ENCODE measurements around the gene SORCS3. TPM values are rescaled to one million over a fixed set of nuclear protein-coding genes. Genes with fewer than 3 reads are reported as not detected.

The SORCS3 gene
- total RNA-seq, 2 donors from 2014 or later = 0.68 TPM; not detected in 1

- Mint-ChIP-seq H3K4me3 (no peak overlapping the region), H3K27me3 (ENCODE audit: insufficient read depth) (no peaks in the 10 kb centered on the region), H3K9me3 (no peaks in the 10 kb centered on the region), H3K36me3 (ENCODE audit: low read depth) (peaks cover 2% of the 10 kb centered on the region), H3K4me1 (peaks cover 6% of the 10 kb centered on the region), H3K27ac (no peak overlapping the region)
- Histone ChIP-seq H3K4me3 (ENCODE audit: low read length) (no peak overlapping the region), H3K4me1 (ENCODE audit: control insufficient read depth, insufficient read depth, low read length) (no peaks in the 10 kb centered on the region), H3K27ac (ENCODE audit: low read depth, low read length) (no peak overlapping the region), H3K9me3 (ENCODE audit: control insufficient read depth, low read length) (no peaks in the 10 kb centered on the region), H3K27me3 (ENCODE audit: control insufficient read depth, insufficient read depth, low read length, poor library complexity, severe bottlenecking) (no peaks in the 10 kb centered on the region), H3K9ac (ENCODE audit: extremely low read depth, low read length, poor library complexity, severe bottlenecking) (no peak overlapping the region), H3K36me3 (ENCODE audit: control insufficient read depth, insufficient read depth, low read length) (no peaks in the 10 kb centered on the region)
- no peak for DNase-seq
- no peak for TF ChIP-seq CTCF (conservative IDR thresholded peaks at IDR 0.05)
- 100% methylated on average over 1 of the region's 1 CpG; no CpG with 5 or more reads in 1 of the 2 experiments for WGBS, 2 experiments (ENCODE audit: insufficient coverage in 1 of 2, insufficient read length in 1 of 2)
Observed at GRCh38 chr10:104744052-104744451, 103.0 kb downstream of the SORCS3 start.

- peak; percentile 62 for DNase-seq
- Mint-ChIP-seq H3K9me3 (no peaks in the 10 kb centered on the region), H3K27me3 (ENCODE audit: insufficient read depth) (no peaks in the 10 kb centered on the region), H3K4me1 (no peaks in the 10 kb centered on the region), H3K27ac (no peak overlapping the region), H3K36me3 (ENCODE audit: low read depth) (peaks cover 2% of the 10 kb centered on the region), H3K4me3 (no peak overlapping the region)
- Histone ChIP-seq H3K36me3 (ENCODE audit: control insufficient read depth, insufficient read depth, low read length) (no peaks in the 10 kb centered on the region), H3K9ac (ENCODE audit: extremely low read depth, low read length, poor library complexity, severe bottlenecking) (no peak overlapping the region), H3K4me1 (ENCODE audit: control insufficient read depth, insufficient read depth, low read length) (no peaks in the 10 kb centered on the region), H3K9me3 (ENCODE audit: control insufficient read depth, low read length) (no peaks in the 10 kb centered on the region), H3K4me3 (ENCODE audit: low read length) (no peak overlapping the region), H3K27me3 (ENCODE audit: control insufficient read depth, insufficient read depth, low read length, poor library complexity, severe bottlenecking) (no peaks in the 10 kb centered on the region), H3K27ac (ENCODE audit: low read depth, low read length) (no peak overlapping the region)
- TF ChIP-seq CTCF (conservative IDR thresholded peaks at IDR 0.05) = no peak
- WGBS, 2 experiments (ENCODE audit: insufficient coverage in 1 of 2, insufficient read length in 1 of 2) = 61 to 80% methylated on average over 2 of the region's 2 CpGs
Observed at GRCh38 chr10:104750291-104750690, 109.2 kb downstream of the SORCS3 start.

GRCh38 chr10:104762793-104763192, 121.7 kb downstream of the SORCS3 start:
- H3K27me3 Mint-ChIP-seq (ENCODE audit: insufficient read depth) = no peaks in the 10 kb centered on the region
- H3K4me3 ChIP-seq (ENCODE audit: low read length) = no peak overlapping the region
- H3K9me3 ChIP-seq (ENCODE audit: control insufficient read depth, low read length) = no peaks in the 10 kb centered on the region
- no peak overlapping the region for H3K27ac ChIP-seq (ENCODE audit: low read depth, low read length)
- no peaks in the 10 kb centered on the region for H3K9me3 Mint-ChIP-seq
- H3K4me1 Mint-ChIP-seq = peaks cover 21% of the 10 kb centered on the region
- H3K27me3 ChIP-seq (ENCODE audit: control insufficient read depth, insufficient read depth, low read length, poor library complexity, severe bottlenecking) = no peaks in the 10 kb centered on the region
- H3K27ac Mint-ChIP-seq = no peak overlapping the region
- no peaks in the 10 kb centered on the region for H3K36me3 ChIP-seq (ENCODE audit: control insufficient read depth, insufficient read depth, low read length)
- no peak for DNase-seq
- no peak for TF ChIP-seq CTCF (conservative IDR thresholded peaks at IDR 0.05)
- WGBS, 2 experiments (ENCODE audit: insufficient coverage in 1 of 2, insufficient read length in 1 of 2) = 83 to 96% methylated on average over 3 to 4 of the region's 4 CpGs
- no peak overlapping the region for H3K9ac ChIP-seq (ENCODE audit: extremely low read depth, low read length, poor library complexity, severe bottlenecking)
- H3K4me3 Mint-ChIP-seq = no peak overlapping the region
- peaks cover 4% of the 10 kb centered on the region for H3K4me1 ChIP-seq (ENCODE audit: control insufficient read depth, insufficient read depth, low read length)
- H3K36me3 Mint-ChIP-seq (ENCODE audit: low read depth) = no peaks in the 10 kb centered on the region

All from endodermal cell (in vitro differentiated cells).